GM10266 (cell line): ENCODE results near the gene SWAP70.

Source experiments
- DNase-seq: peaks from one replicate; pipeline ENCODE4 v3.0.0; 2012; ENCODE audit errors: extremely low spot score
- TF ChIP-seq, protein P1 (sequence below): IDR thresholded peaks from 2 replicates; pipeline ENCODE4 v1.5.1; 2012; ENCODE audit warnings: mild to moderate bottlenecking, low read depth; ENCODE audit not compliant: control insufficient read depth, insufficient read depth; ENCODE audit errors: missing control alignments

SWAP70 gene

DNA sequence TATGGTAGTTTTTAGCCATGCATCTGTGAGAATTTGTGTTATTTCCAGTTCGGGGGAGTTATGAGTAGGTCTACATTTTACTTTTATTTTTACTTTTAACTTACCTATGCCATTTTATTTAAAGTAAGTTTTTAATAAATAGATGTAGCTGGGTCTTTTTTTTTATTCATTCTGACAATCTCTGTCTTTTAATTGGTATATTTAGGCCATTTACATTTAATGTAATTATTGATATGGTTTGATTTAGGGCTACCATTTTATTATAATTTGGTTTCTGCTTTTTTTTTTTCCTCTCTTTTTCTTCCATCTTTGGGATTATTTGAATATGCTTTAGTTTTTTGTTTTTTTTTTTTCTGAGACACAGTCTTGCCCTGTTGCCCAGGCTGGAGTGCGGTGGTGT is 1.9 kb downstream of the SWAP70 start:
- TF ChIP-seq, protein P1, sequence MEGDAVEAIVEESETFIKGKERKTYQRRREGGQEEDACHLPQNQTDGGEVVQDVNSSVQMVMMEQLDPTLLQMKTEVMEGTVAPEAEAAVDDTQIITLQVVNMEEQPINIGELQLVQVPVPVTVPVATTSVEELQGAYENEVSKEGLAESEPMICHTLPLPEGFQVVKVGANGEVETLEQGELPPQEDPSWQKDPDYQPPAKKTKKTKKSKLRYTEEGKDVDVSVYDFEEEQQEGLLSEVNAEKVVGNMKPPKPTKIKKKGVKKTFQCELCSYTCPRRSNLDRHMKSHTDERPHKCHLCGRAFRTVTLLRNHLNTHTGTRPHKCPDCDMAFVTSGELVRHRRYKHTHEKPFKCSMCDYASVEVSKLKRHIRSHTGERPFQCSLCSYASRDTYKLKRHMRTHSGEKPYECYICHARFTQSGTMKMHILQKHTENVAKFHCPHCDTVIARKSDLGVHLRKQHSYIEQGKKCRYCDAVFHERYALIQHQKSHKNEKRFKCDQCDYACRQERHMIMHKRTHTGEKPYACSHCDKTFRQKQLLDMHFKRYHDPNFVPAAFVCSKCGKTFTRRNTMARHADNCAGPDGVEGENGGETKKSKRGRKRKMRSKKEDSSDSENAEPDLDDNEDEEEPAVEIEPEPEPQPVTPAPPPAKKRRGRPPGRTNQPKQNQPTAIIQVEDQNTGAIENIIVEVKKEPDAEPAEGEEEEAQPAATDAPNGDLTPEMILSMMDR: no peak
- DNase-seq: no peak

DNA sequence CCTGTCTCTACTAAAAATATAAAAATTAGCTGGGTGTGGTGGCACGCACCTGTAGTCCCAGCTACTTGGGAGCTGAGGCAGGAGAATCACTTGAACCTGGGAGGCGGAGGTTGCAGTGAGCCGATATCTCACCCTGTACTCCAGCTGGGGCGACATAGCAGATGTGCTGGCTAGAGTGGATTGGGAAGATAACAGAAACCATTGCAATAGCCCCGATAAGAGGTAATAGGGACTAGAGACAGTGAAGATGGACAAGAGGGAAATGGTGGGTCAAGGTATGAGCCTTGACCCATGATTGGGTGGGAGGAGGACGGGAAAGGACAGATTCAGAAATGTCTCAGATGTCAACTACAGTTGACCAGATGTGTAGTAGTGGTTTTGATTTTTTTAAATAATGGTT is 6.1 kb downstream of the SWAP70 start:
- DNase-seq: no peak

DNA sequence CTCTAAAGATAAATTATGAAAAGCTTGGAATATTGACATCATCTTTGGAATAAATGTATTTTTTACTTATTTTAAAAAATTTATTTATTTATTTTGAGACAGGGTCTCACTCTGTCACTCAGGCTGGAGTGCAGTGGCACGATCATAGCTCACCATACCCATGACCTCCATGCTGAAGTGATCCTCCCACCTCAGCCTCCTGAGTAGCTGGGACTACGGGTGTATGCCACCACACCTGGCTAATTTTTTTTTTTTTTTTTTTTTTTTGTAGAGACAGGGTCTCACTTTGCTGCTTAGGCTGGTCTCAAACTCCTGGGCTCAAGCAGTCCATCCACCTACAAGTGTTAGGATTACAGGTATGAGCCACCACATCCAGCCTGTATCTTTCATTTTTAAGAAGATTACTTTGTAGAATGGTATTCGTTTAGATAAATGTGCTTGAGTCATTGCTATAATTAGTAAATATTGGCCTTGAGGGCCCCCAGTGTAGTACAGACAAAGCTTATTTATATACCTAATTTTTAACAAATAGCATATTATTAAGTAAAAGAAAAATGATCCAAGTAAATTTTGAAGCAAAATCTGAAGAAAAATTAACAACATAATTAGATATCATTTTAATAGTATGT is 8.5 kb downstream of the SWAP70 start:
- TF ChIP-seq, protein P1: no peak
- no peak for DNase-seq

More for the DNA sequence above, 6.1 kb downstream of the SWAP70 start:
- TF ChIP-seq, protein P1: no peak

DNA sequence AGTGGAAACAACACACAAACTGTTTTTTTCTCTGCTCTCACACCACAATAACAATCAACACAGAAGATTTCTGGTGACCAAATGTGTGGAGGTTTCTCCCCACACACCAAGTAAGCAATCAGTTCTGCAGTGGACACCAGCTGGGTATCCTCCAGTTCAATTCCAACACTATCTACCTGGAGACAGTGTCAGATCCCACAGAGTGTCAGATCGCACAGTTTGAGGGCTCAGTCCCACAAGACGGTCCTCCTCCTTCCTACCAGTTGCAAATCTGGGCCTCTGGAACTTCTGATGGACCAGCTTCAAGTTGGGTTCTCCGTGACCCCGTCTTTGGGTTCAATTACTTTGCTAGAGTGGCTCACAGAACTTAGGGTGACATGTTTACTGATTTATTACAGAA is 9.0 kb downstream of the SWAP70 start:
- TF ChIP-seq, protein P1: no peak
- no peak for DNase-seq

DNA sequence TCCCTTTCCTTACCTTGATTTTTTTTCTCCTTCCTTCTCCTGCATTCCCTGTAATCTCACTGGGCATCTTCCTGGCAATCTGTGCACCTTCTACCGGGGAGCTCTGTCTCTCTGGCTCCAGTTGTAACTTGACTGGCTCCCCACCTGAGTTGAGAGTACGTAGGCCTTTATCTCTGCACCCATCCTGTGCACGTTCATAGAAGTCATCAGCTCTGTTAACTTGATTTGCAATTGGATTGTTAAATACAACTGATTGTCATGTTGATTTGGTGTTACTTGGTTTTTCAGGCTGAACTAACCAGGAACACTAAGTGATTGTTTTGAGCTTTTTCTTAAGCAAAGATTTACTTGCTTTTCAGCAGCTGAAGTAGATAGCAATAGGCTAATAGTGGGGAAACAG is 11.8 kb downstream of the SWAP70 start:
- TF ChIP-seq, protein P1: no peak
- DNase-seq: no peak

DNA sequence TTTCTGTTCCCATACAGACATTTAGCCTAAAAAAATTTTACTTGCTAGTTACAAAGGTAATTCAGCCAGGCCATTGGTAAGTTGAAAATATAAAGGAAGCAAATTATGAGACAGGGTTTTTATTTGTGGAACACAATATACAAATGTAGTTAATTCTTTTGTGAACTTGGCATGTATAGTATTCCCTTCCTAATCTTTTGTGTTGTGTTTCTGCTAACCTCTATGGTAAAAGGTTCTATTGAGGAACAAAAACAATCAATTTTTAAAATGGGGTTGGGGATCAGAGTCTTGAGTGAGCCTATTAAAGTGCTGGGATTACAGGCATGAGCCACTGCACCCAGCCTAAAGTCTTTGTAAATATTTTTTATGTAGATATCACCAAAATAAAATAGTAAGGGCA is 14.1 kb downstream of the SWAP70 start:
- TF ChIP-seq, protein P1: no peak
- no peak for DNase-seq

DNA sequence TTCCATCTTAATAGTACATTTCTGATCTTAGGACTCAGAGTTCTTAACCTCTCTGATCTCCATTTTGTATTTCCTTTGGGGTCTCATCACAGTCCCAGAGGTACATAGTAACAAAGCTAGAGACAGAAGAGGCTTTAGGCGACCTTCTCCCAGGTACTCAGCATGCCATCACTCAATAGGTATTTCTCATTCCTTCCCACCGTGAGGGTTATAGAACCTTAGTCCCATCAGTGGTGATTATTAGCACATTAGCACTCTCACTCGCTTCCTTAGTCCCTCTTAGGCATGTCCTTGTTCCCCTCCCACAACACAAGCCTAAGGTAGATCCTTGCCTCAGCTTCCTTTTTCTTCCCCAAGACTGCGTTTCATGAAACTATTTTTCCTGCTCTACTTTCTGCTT is 14.7 kb downstream of the SWAP70 start:
- TF ChIP-seq, protein P1: no peak
- DNase-seq: no peak
